GM18519 (cell line): ENCODE data around the gene SOX5.

Experiments used
- ATAC-seq: cut with Tn5 transposase; IDR thresholded peaks from one replicate; pipeline ENCODE4 v1.9.1; 2021; ENCODE audit warnings: mild to moderate bottlenecking, moderate library complexity; ENCODE audit not compliant: unreplicated experiment, low FRiP score

SOX5 gene

GRCh38 chr12:23631786-23632377 lies 317.6 kb downstream of the SOX5 start:
- ATAC-seq, result no peak

GRCh38 chr12:23630524-23630923 lies 318.9 kb downstream of the SOX5 start:
- ATAC-seq, result no peak

GRCh38 chr12:23628806-23629205 lies 320.7 kb downstream of the SOX5 start:
- no peak for ATAC-seq

- ATAC-seq, result no peak
These were observed 322.7 kb downstream of the SOX5 start for GRCh38 chr12:23626791-23627190.

- no peak for ATAC-seq
These were observed 327.6 kb downstream of the SOX5 start for GRCh38 chr12:23621900-23622299.

- ATAC-seq, result no peak
These were observed 330.8 kb downstream of the SOX5 start for GRCh38 chr12:23618718-23619117.

- ATAC-seq, result no peak
These were observed 331.7 kb downstream of the SOX5 start for GRCh38 chr12:23617749-23618148.

- ATAC-seq, result no peak
These were observed 335.2 kb downstream of the SOX5 start for GRCh38 chr12:23614280-23614679.

GRCh38 chr12:23611320-23611719 lies 338.1 kb downstream of the SOX5 start:
- no peak for ATAC-seq

GRCh38 chr12:23600919-23601318 lies 348.6 kb downstream of the SOX5 start:
- ATAC-seq, result no peak

GRCh38 chr12:23596568-23596967 lies 352.9 kb downstream of the SOX5 start:
- ATAC-seq, result no peak

GRCh38 chr12:23587833-23588559 lies 361.5 kb downstream of the SOX5 start:
- ATAC-seq, result no peak

- ATAC-seq, result no peak
These were observed 363.7 kb downstream of the SOX5 start for GRCh38 chr12:23585782-23586163.

- no peak for ATAC-seq
These were observed 364.2 kb downstream of the SOX5 start for GRCh38 chr12:23585156-23585781.

GRCh38 chr12:23581913-23582312 lies 367.6 kb downstream of the SOX5 start:
- no peak for ATAC-seq

- ATAC-seq, result no peak
These were observed 370.2 kb downstream of the SOX5 start for GRCh38 chr12:23579257-23579656.

- peak; percentile 77 for ATAC-seq
These were observed 373.1 kb downstream of the SOX5 start for GRCh38 chr12:23576372-23576771.

GRCh38 chr12:23569356-23569755 lies 380.1 kb downstream of the SOX5 start:
- no peak for ATAC-seq

GRCh38 chr12:23566133-23566532 lies 383.3 kb downstream of the SOX5 start:
- ATAC-seq, result no peak

- ATAC-seq, result no peak
These were observed 384.9 kb downstream of the SOX5 start for GRCh38 chr12:23564451-23565152.
